GM12865 (cell line): Measurements from ENCODE around the gene SLC10A6.

ENCODE experiments used
- DNase-seq: peaks from one replicate; pipeline ENCODE4 v3.0.0; 2010; ENCODE audit warnings: low read depth
- H3K4me3 ChIP-seq: 2 replicates; pipeline ENCODE4 v1.5.1; 2011; ENCODE audit warnings: mild to moderate bottlenecking, low read depth, low read length, control low read depth
- TF ChIP-seq, protein P1 (sequence below): IDR thresholded peaks from 2 replicates; pipeline ENCODE4 v1.5.1; 2011; ENCODE audit warnings: low read length, control low read depth, low read depth, inconsistent platforms; ENCODE audit not compliant: insufficient read depth; ENCODE audit errors: missing control alignments

SLC10A6 gene

DNA sequence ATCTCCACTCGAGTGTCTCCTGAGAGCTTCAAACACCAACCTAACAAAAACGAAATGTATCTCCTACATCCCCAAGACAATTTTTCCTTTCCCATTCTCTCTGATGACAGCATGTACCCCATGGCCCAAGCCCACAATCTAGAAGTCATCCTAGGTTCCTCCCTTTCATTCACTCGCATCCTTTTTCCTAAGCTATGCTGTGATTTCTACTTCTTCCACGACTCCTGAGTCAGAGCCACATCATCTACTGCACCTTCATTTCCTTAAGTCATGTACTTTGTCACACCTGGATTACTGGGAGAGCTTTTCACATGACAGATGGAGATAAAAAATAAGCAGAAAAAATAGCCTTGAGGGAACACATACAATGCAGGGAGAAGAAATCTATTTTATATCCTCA lies 23.0 kb upstream of the SLC10A6 start:
- TF ChIP-seq, protein P1, sequence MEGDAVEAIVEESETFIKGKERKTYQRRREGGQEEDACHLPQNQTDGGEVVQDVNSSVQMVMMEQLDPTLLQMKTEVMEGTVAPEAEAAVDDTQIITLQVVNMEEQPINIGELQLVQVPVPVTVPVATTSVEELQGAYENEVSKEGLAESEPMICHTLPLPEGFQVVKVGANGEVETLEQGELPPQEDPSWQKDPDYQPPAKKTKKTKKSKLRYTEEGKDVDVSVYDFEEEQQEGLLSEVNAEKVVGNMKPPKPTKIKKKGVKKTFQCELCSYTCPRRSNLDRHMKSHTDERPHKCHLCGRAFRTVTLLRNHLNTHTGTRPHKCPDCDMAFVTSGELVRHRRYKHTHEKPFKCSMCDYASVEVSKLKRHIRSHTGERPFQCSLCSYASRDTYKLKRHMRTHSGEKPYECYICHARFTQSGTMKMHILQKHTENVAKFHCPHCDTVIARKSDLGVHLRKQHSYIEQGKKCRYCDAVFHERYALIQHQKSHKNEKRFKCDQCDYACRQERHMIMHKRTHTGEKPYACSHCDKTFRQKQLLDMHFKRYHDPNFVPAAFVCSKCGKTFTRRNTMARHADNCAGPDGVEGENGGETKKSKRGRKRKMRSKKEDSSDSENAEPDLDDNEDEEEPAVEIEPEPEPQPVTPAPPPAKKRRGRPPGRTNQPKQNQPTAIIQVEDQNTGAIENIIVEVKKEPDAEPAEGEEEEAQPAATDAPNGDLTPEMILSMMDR = no peak
- DNase-seq = no peak
- no peak overlapping the region for H3K4me3 ChIP-seq

DNA sequence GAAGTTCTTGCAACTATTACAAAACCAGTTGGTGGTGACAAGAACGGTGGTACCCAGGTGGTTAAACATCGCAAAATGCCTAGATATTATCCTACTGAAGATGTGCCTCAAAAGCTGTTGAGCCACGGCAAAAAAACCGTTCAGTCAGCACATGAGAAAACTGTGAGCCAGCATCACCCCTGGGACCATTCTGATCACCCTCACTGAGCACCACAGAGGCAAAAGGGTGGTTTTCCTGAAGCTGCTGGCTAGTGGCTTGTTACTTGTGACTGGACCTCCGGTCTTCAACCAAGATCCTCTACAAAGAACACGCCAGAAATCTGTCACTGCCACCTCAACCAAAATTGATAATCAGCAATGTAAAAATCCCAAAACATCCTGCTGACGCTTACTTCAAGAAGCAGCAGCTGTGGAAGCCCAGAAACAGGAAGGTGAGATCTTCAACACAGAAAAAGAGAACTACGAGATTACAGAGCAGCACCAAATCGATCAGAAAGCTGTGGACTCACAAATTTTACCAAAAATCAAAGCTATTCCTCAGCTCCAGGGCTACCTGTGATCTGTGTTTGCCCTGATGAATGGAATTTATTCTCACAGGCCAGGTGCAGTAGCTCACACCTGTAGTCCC lies 21.4 kb upstream of the SLC10A6 start:
- peak; percentile 45 for DNase-seq
- TF ChIP-seq, protein P1 = no peak
- no peak overlapping the region for H3K4me3 ChIP-seq

DNA sequence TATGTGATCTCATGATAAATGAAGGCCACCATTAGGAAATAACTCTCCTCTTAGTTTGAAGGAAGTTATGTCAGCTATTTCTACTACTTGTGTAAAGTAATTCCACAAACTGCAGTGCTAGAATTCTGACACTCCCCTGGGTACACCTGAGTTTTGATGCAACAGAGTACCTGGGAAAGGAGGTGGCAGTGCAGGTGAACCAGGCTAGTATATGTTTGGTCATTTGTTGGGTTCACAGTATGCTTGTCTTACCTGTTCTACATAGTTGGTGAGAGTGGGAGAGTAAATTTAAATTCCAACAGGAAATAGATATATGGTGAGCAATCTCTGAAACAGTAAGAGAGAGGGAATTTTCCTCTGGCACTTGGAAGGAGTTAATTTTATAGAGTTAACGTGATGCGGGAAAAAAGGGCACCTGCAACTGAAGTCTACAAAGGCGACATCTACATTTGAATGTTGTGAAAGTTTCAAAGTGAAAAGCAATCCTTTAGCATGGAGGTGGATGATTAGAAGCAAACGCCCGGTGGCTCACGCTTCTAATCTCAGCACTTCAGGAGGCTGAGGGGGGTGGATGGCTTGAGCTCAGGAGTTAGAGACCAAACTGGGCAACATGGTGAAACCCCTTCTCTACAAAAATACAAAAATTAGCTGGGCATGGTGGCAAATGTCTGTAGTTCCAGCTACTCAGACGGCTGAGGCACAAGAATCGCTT lies 8.3 kb upstream of the SLC10A6 start:
- TF ChIP-seq, protein P1 = no peak
- DNase-seq = no peak
- no peak overlapping the region for H3K4me3 ChIP-seq

DNA sequence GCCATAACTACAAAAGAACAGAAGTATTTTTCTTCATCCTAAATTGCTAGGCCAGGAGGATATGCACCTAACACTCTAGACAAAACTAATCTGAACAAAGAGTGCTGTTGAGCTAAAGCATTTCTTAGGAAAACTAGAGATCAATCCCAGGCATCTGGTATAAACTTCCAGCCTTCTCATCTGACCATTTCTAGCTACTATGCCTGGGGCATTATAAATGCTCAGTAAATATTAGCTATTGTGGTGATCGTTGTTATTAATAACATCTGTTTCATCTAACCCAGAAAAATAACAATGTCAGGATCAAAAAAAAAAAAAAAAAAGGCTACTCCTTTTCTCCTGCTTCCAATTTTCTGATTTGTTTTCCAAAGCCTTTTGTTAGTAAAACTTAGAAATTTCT lies 7.7 kb upstream of the SLC10A6 start:
- TF ChIP-seq, protein P1 = no peak
- H3K4me3 ChIP-seq = no peak overlapping the region
- no peak for DNase-seq

DNA sequence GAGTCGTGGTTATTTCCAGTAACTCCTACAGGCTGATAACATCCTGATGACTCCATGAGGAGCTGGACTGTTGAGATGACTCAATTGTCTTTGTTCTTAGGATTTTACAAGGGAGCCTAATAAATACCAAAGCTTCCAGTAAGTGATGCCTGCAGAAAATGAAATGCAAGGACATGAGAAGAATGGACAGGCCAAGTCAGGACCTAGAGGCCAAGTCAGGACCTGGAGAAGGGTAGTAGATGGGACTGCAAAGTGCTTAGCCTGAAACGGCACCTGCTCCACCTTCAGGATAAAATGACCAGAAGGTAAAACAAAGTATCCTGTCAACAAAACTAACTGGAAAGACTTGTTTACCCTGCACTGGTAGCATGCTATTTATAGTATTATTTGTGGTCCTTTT lies 6.4 kb upstream of the SLC10A6 start:
- DNase-seq = no peak
- TF ChIP-seq, protein P1 = no peak

DNA sequence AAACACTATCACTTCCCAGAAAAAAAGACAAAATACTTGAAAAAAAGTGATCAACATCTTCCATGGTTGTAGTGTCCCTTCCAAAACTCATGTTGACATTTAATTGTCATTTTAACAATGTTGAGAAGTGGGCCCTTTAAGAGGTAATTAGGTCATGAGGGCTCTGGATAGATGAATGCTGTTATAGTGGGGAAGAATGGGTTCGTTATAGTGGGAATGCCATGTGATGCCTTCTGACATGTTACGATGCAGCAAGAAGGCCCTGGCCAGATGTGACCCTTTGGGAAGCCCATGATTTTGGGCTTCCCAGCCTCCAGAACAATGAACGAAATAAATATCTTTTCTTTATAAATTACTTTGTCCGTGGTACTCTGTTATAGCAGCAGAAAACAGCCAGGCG lies 4.0 kb upstream of the SLC10A6 start:
- TF ChIP-seq, protein P1 = no peak
- no peak for DNase-seq
- no peak overlapping the region for H3K4me3 ChIP-seq

More for the DNA sequence above, 6.4 kb upstream of the SLC10A6 start:
- H3K4me3 ChIP-seq = no peak overlapping the region
